ENCODE results near the gene EEF1A1.

GRCh38 chr6:73548458-73549446 is 27.9 kb upstream of the EEF1A1 start:
- peak; percentile 38 for TF ChIP-seq CTCF (IDR thresholded peaks at IDR 0.05; ENCODE audit: low read depth, low read length)
- no peak for TF ChIP-seq EZH2phosphoT487 (IDR thresholded peaks at IDR 0.05; ENCODE audit: low read depth)

Data from OCI-LY3 (cell line).